Chondrocyte (in vitro differentiated cells): ENCODE measurements around the gene MAP4K5. TPM values are rescaled to one million over a fixed set of nuclear protein-coding genes. Genes with fewer than 3 reads are reported as not detected.

Experiments
- DNase-seq: peaks from one replicate; pipeline ENCODE4 v3.0.0; 2021; ENCODE audit warnings: mixed read lengths, low spot score
- H3K27ac Mint-ChIP-seq: one replicate; pipeline ENCODE4 v1.8.0; 2021; ENCODE audit warnings: mild to moderate bottlenecking, moderate library complexity, mixed read lengths; ENCODE audit not compliant: unreplicated experiment
- H3K27me3 Mint-ChIP-seq: 2 replicates; pipeline ENCODE4 v1.8.0; 2021; ENCODE audit warnings: low read depth, mixed read lengths
- H3K36me3 Mint-ChIP-seq: 2 replicates; pipeline ENCODE4 v1.8.0; 2021; ENCODE audit warnings: low read depth, mixed read lengths
- H3K4me1 Mint-ChIP-seq: 2 replicates; pipeline ENCODE4 v1.8.0; 2021; ENCODE audit warnings: low read depth, mild to moderate bottlenecking, mixed read lengths
- H3K4me3 Mint-ChIP-seq: one replicate; pipeline ENCODE4 v1.8.0; 2021; ENCODE audit warnings: mild to moderate bottlenecking, moderate library complexity, mixed read lengths; ENCODE audit not compliant: unreplicated experiment
- H3K9me3 Mint-ChIP-seq: 2 replicates; pipeline ENCODE4 v1.8.0; 2021; ENCODE audit warnings: low read depth, mixed read lengths
- CTCF ChIP-seq: fragments of 200-600 bp; sonication (generic); IDR thresholded peaks from 2 replicates; pipeline ENCODE4 v1.5.0; 2021; ENCODE audit warnings: antibody characterized with exemption, mild to moderate bottlenecking, moderate library complexity
- total RNA-seq: library from RNA; stranded (reverse); gene quantifications from 3 replicates; pipeline ENCODE4 v1.2.1, GENCODE V29; 2021

MAP4K5 gene
- total RNA-seq, 1 donor from 2014 or later: 103 TPM

GRCh38 chr14:50451854-50452253, 80.5 kb downstream of the MAP4K5 start:
- no peak overlapping the region for H3K4me3 Mint-ChIP-seq
- no peak overlapping the region for H3K27ac Mint-ChIP-seq
- DNase-seq: no peak
- H3K4me1 Mint-ChIP-seq: peaks cover 20% of the 10 kb centered on the region
- no peak for TF ChIP-seq CTCF
- H3K9me3 Mint-ChIP-seq: peaks cover 5% of the 10 kb centered on the region
- no peaks in the 10 kb centered on the region for H3K27me3 Mint-ChIP-seq
- peaks cover 23% of the 10 kb centered on the region for H3K36me3 Mint-ChIP-seq

- H3K9me3 Mint-ChIP-seq: peaks cover 5% of the 10 kb centered on the region
- no peak overlapping the region for H3K4me3 Mint-ChIP-seq
- peaks cover 28% of the 10 kb centered on the region for H3K36me3 Mint-ChIP-seq
- H3K4me1 Mint-ChIP-seq: peaks cover 5% of the 10 kb centered on the region
- no peak overlapping the region for H3K27ac Mint-ChIP-seq
- no peak for TF ChIP-seq CTCF
- DNase-seq: no peak
- H3K27me3 Mint-ChIP-seq: no peaks in the 10 kb centered on the region
Observed at GRCh38 chr14:50447461-50447860, 84.9 kb downstream of the MAP4K5 start.

GRCh38 chr14:50434528-50434927, 97.8 kb downstream of the MAP4K5 start:
- H3K9me3 Mint-ChIP-seq: no peaks in the 10 kb centered on the region
- no peak overlapping the region for H3K27ac Mint-ChIP-seq
- TF ChIP-seq CTCF: no peak
- no peaks in the 10 kb centered on the region for H3K27me3 Mint-ChIP-seq
- no peak for DNase-seq
- peaks cover 21% of the 10 kb centered on the region for H3K36me3 Mint-ChIP-seq
- H3K4me1 Mint-ChIP-seq: peaks cover 3% of the 10 kb centered on the region
- H3K4me3 Mint-ChIP-seq: no peak overlapping the region

DNA sequence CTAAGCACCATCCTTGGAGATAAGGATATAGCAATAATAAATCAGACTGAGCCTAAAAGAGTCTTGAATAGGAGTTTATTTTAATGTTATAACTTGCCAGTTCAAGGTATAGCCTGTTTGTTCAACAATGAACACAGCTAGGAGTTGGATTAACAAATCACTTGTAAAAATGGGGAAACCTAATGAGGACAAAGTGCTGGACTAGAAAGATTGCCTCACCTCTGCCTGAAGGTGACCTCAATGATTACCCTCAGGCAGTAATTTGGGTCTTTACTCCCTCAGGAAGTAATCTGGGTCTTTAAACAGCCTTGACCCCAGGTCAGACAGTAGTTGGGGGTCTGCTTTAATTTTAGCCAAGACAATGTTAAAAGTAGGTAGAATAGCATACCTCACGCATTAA, 100.2 kb downstream of the MAP4K5 start:
- TF ChIP-seq CTCF: no peak
- Mint-ChIP-seq H3K27ac (no peak overlapping the region), H3K4me1 (peaks cover 10% of the 10 kb centered on the region), H3K4me3 (no peak overlapping the region), H3K36me3 (peaks cover 16% of the 10 kb centered on the region), H3K9me3 (no peaks in the 10 kb centered on the region), H3K27me3 (no peaks in the 10 kb centered on the region)
- no peak for DNase-seq

GRCh38 chr14:50425816-50426215, 106.6 kb downstream of the MAP4K5 start:
- no peak overlapping the region for H3K4me3 Mint-ChIP-seq
- H3K27ac Mint-ChIP-seq: peak overlapping the region; percentile 79
- peaks cover 14% of the 10 kb centered on the region for H3K36me3 Mint-ChIP-seq
- no peaks in the 10 kb centered on the region for H3K9me3 Mint-ChIP-seq
- no peak for TF ChIP-seq CTCF
- no peak for DNase-seq
- H3K4me1 Mint-ChIP-seq: peaks cover 20% of the 10 kb centered on the region
- H3K27me3 Mint-ChIP-seq: no peaks in the 10 kb centered on the region
